GM21515 (cell line): ENCODE results near the gene DOCK4.

Experiments used
- ATAC-seq: cut with Tn5 transposase; IDR thresholded peaks from one replicate; pipeline ENCODE4 v1.9.1; 2021; ENCODE audit not compliant: unreplicated experiment

The DOCK4 gene

GRCh38 chr7:112116894-112117293 is 89.3 kb downstream of the DOCK4 start:
- no peak for ATAC-seq

GRCh38 chr7:112116358-112116757 is 89.8 kb downstream of the DOCK4 start:
- ATAC-seq: no peak

- no peak for ATAC-seq
Observed at GRCh38 chr7:112115880-112116279, 90.3 kb downstream of the DOCK4 start.

GRCh38 chr7:112113913-112114575 is 92.2 kb downstream of the DOCK4 start:
- no peak for ATAC-seq

- no peak for ATAC-seq
Observed at GRCh38 chr7:112112822-112113255, 93.4 kb downstream of the DOCK4 start.

- no peak for ATAC-seq
Observed at GRCh38 chr7:112110651-112111050, 95.5 kb downstream of the DOCK4 start.

GRCh38 chr7:112110175-112110574 is 96.0 kb downstream of the DOCK4 start:
- ATAC-seq: no peak

- ATAC-seq: no peak
Observed at GRCh38 chr7:112108981-112109380, 97.2 kb downstream of the DOCK4 start.

- no peak for ATAC-seq
Observed at GRCh38 chr7:112105584-112106530, 100.3 kb downstream of the DOCK4 start.

GRCh38 chr7:112104120-112104519 is 102.1 kb downstream of the DOCK4 start:
- no peak for ATAC-seq

- no peak for ATAC-seq
Observed at GRCh38 chr7:112103246-112103645, 103.0 kb downstream of the DOCK4 start.

- no peak for ATAC-seq
Observed at GRCh38 chr7:112101201-112101846, 104.9 kb downstream of the DOCK4 start.

GRCh38 chr7:112097524-112097923 is 108.7 kb downstream of the DOCK4 start:
- no peak for ATAC-seq

- ATAC-seq: no peak
Observed at GRCh38 chr7:112093409-112093808, 112.8 kb downstream of the DOCK4 start.

- ATAC-seq: no peak
Observed at GRCh38 chr7:112092709-112093395, 113.3 kb downstream of the DOCK4 start.

- ATAC-seq: no peak
Observed at GRCh38 chr7:112092306-112092705, 113.9 kb downstream of the DOCK4 start.

- ATAC-seq: no peak
Observed at GRCh38 chr7:112091768-112092167, 114.4 kb downstream of the DOCK4 start.

- ATAC-seq: no peak
Observed at GRCh38 chr7:112089551-112089950, 116.6 kb downstream of the DOCK4 start.

- no peak for ATAC-seq
Observed at GRCh38 chr7:112088484-112089016, 117.6 kb downstream of the DOCK4 start.

GRCh38 chr7:112086496-112087254 is 119.5 kb downstream of the DOCK4 start:
- no peak for ATAC-seq
